Spleen (tissue), 11 donors: ENCODE results near the gene DIP2C. TPM values are rescaled to one million over a fixed set of nuclear protein-coding genes. Genes with fewer than 3 reads are reported as not detected.

Experiments
- DNase-seq: peaks from one replicate; pipeline ENCODE4 v3.0.0-alpha.2; 2020
- H3K27ac ChIP-seq, 8 donors: fragments of 200-600 bp; sonication (generic) in 7 of 8; 1 replicate in 4 of 8; 2 replicates in 4 of 8; pipeline versions ENCODE4 v1.5.0 to v1.8.0; 2016 to 2021; ENCODE audit warnings: inconsistent platforms in 4 of 8, mild to moderate bottlenecking in 4 of 8, moderate library complexity in 1 of 8
- H3K27me3 ChIP-seq, 7 donors: fragments of 200-600 bp; sonication (generic) in 6 of 7; replicated peaks in 1 of 7; 1 replicate in 4 of 7; 2 replicates in 3 of 7; pipeline versions ENCODE4 v1.5.0 to v1.8.0; 2016 to 2021; ENCODE audit warnings: inconsistent platforms in 3 of 7, mild to moderate bottlenecking in 1 of 7
- H3K36me3 ChIP-seq, 6 donors: fragments of 200-600 bp; sonication (generic) in 5 of 6; 1 replicate in 4 of 6; 2 replicates in 2 of 6; pipeline versions ENCODE4 v1.5.0 to v1.8.0; 2016 to 2021; ENCODE audit warnings: inconsistent platforms in 2 of 6
- H3K4me1 ChIP-seq, 6 donors: fragments of 200-600 bp; sonication (generic) in 5 of 6; 1 replicate in 3 of 6; 2 replicates in 3 of 6; pipeline versions ENCODE4 v1.5.0 to v1.8.0; 2016 to 2021; ENCODE audit warnings: inconsistent platforms in 3 of 6
- H3K4me3 ChIP-seq, 8 donors: fragments of 200-600 bp; sonication (generic) in 7 of 8; 1 replicate in 4 of 8; 2 replicates in 4 of 8; pipeline versions ENCODE4 v1.5.0 to v1.8.0; 2016 to 2021; ENCODE audit warnings: inconsistent platforms in 4 of 8, mild to moderate bottlenecking in 4 of 8, moderate library complexity in 2 of 8
- H3K9me3 ChIP-seq, 8 donors: fragments of 200-600 bp; sonication (generic) in 7 of 8; 1 replicate in 4 of 8; 2 replicates in 4 of 8; pipeline versions ENCODE4 v1.5.0 to v1.8.0; 2016 to 2021; ENCODE audit warnings: inconsistent platforms in 4 of 8
- CTCF ChIP-seq, 11 experiments: fragments of 200-600 bp in 7 of 11; fragments of 450-650 bp in 4 of 11; sonication (generic) in 4 of 11; IDR thresholded peaks in 8 of 11; conservative IDR thresholded peaks in 3 of 11; 1 replicate in 7 of 11; 2 replicates in 4 of 11; pipeline versions ENCODE4 v1.4.0 to v1.8.0; 2016 to 2021; ENCODE audit warnings: antibody characterized with exemption in 11 of 11, inconsistent platforms in 4 of 11, mild to moderate bottlenecking in 1 of 11
- POLR2A ChIP-seq, 3 donors: fragments of 450-650 bp; IDR thresholded peaks; one replicate each; pipeline ENCODE4 v1.5.1; 2017; ENCODE audit warnings: antibody characterized with exemption in 3 of 3, mild to moderate bottlenecking in 1 of 3
- POLR2AphosphoS5 ChIP-seq, 3 donors: sonication (generic); formaldehyde crosslinking; IDR thresholded peaks; one replicate each; pipeline ENCODE4 v1.5.1; 2017; ENCODE audit warnings: antibody characterized with exemption in 3 of 3
- WGBS, 5 donors: extraction: QIAGEN DNeasy Blood & Tissue Kit in 3 of 5; methylation state at CpG; one replicate each; pipeline versions ENCODE4 v1.1.5 to v1.1.7; 2013 to 2018; 5-methylcytosine and 5-hydroxymethylcytosine counted together
- intact Hi-C: fragments of 100-400 bp; cut with DNase I; formaldehyde crosslinking; loops from one replicate; pipeline ENCODE4 v1.15.0; 2023; ENCODE audit warnings: low total_unique reads
- polyA plus RNA-seq, 3 donors: library from polyadenylated mRNA; stranded (reverse); fragments of 200-250 nt; gene quantifications; one replicate each; pipeline ENCODE4 v1.2.1, GENCODE V29; 2013
- total RNA-seq, 7 donors: library from RNA; depleted of rRNA in 3 of 7; stranded (reverse); fragments of >200 nt in 3 of 7; fragmentation: NEBNext Ultra II Directional in 4 of 7; extraction: Animal tissue kit (Norgen Biotek cat#: 25700) in 4 of 7; gene quantifications; one replicate each; pipeline versions ENCODE4 v1.1.0 to v1.2.1, GENCODE V29; 2016 to 2021
- donor health status: healthy with polysubstance abuse.
- donor health status: DM: no; HTN: no; CAD: no; lungs with moderate emphysema.
- donor health status: DM: no; HTN: no; CAD: no.
- donor health status: Bipolar disorder and iron deficiency.
- donor health status: healthy.
- donor health status: DM: no; HTN: no; CAD: no.
- donor health status: DM: yes; HTN: yes; CAD: no.

The DIP2C gene
- total and polyA plus RNA-seq, 10 donors = 2.2 to 13.1 (median 9.0) TPM

- Histone ChIP-seq H3K4me1 (no peaks in the 10 kb centered on the region), H3K27me3 (no peaks in the 10 kb centered on the region), H3K36me3 (no peaks in the 10 kb centered on the region), H3K9me3 (no peaks in the 10 kb centered on the region), H3K27ac (no peak overlapping the region), H3K4me3 (no peak overlapping the region)
- no peak for DNase-seq
- intact Hi-C loops = no loop called here
- WGBS, 5 donors = 56 to 79% (median 63%) methylated on average over 5 of the region's 5 CpGs
- TF ChIP-seq POLR2AphosphoS5 (IDR thresholded peaks at IDR 0.05) (no peak), POLR2A (IDR thresholded peaks at IDR 0.05) (no peak), CTCF (IDR thresholded peaks at IDR 0.05 in 8 of 11, conservative IDR thresholded peaks at IDR 0.05 in 3 of 11) (no peak)
Measured at GRCh38 chr10:608331-609261, 80.9 kb downstream of the DIP2C start.

DNA sequence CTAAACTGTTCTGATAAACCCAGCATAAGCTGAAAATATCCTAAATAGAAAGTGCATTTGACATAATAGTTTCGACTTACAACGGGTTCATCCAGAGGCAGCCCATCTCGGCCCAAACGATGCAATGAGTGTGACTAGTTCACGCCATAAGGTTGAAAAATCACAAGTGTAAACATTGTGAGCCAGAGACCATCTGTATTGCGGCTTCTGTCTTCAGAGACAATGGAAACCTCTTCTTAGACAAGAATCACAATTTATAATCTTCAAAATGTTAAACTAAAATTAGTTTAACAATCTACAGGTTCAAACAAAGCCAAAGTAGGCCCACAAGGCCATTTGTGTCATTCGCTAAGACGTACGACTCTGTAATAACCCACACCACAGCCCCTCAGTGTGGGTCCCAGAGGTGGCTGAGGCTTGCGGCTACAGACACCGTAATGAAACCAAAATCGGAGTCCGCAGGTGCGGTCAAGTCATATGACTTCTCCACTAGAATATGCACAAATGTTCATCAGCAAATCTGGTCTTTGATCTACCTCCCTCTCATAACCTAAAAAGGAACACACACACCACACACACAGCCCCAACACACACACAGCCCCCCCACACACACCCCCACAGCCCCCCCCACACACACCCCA, 81.8 kb downstream of the DIP2C start:
- 90 to 94% (median 92%) methylated on average over 14 of the region's 14 CpGs for WGBS, 5 donors
- Histone ChIP-seq H3K4me3 (no peak overlapping the region), H3K4me1 (no peaks in the 10 kb centered on the region), H3K9me3 (no peaks in the 10 kb centered on the region), H3K27ac (no peak overlapping the region), H3K27me3 (no peaks in the 10 kb centered on the region), H3K36me3 (no peaks in the 10 kb centered on the region)
- TF ChIP-seq POLR2AphosphoS5 (IDR thresholded peaks at IDR 0.05) (no peak), CTCF (IDR thresholded peaks at IDR 0.05 in 8 of 11, conservative IDR thresholded peaks at IDR 0.05 in 3 of 11) (no peak), POLR2A (IDR thresholded peaks at IDR 0.05) (no peak)
- DNase-seq = peak; percentile 8
- intact Hi-C loops = no loop called here

GRCh38 chr10:606762-607544, 82.5 kb downstream of the DIP2C start:
- Histone ChIP-seq H3K4me1 (peaks cover 0 to 4% (median 0%) of the 10 kb centered on the region in 6 donors), H3K27ac (no peak overlapping the region), H3K9me3 (no peaks in the 10 kb centered on the region), H3K27me3 (peaks cover 0 to 5% (median 0%) of the 10 kb centered on the region in 7 donors), H3K4me3 (no peak overlapping the region), H3K36me3 (no peaks in the 10 kb centered on the region)
- DNase-seq = peak; percentile 64
- TF ChIP-seq POLR2AphosphoS5 (IDR thresholded peaks at IDR 0.05) = no peak
- TF ChIP-seq CTCF (IDR thresholded peaks at IDR 0.05 in 8 of 11, conservative IDR thresholded peaks at IDR 0.05 in 3 of 11) = no peak
- TF ChIP-seq POLR2A (IDR thresholded peaks at IDR 0.05) = no peak
- WGBS, 5 donors = 88 to 93% (median 93%) methylated on average over 27 to 28 of the region's 28 CpGs
- intact Hi-C loops = no loop called here
